ENCODE results near the gene PPP1R1B.

- TF ChIP-seq CTCF (IDR thresholded peaks at IDR 0.05): no peak
- no peak for TF ChIP-seq POLR2A (IDR thresholded peaks at IDR 0.05)
These were observed 26.3 kb upstream of the PPP1R1B start for GRCh38 chr17:39600288-39600996.
